Keratinocyte (primary cell): Measurements from ENCODE around the gene CORO1C. TPM values are rescaled to one million over a fixed set of nuclear protein-coding genes. Genes with fewer than 3 reads are reported as not detected.

ENCODE experiments used
- DNase-seq: peaks from one replicate; pipeline ENCODE4 v3.0.0-alpha.2; 2011; ENCODE audit warnings: low read depth, missing footprints, low spot score
- FAIRE-seq: peaks from 2 replicates; lab custom pipeline; 2011; peaks lifted over from hg19 to GRCh38; lab: Jason Lieb, UNC
- H2AFZ ChIP-seq: 2 replicates; pipeline ENCODE4 v1.6.0; 2012; ENCODE audit warnings: low read length, control low read depth, inconsistent platforms; ENCODE audit not compliant: control insufficient read depth
- H3K27ac ChIP-seq: 2 replicates; pipeline ENCODE4 v1.5.1; 2011; ENCODE audit warnings: low read length; ENCODE audit not compliant: control insufficient read depth, insufficient read depth
- H3K27me3 ChIP-seq: 3 replicates; pipeline ENCODE4 v1.6.0; 2011; ENCODE audit warnings: low read length; ENCODE audit not compliant: control insufficient read depth, insufficient read depth; ENCODE audit errors: extremely low read depth
- H3K36me3 ChIP-seq, 2 experiments: 2 replicates in 1 of 2; 3 replicates in 1 of 2; pipeline ENCODE4 v1.5.1; 2011; ENCODE audit warnings: low read length in 2 of 2, mild to moderate bottlenecking in 1 of 2; ENCODE audit not compliant: control insufficient read depth in 2 of 2, insufficient read depth in 2 of 2; ENCODE audit errors: extremely low read depth in 1 of 2
- H3K4me1 ChIP-seq: 3 replicates; pipeline ENCODE4 v1.5.1; 2011; ENCODE audit warnings: low read length; ENCODE audit not compliant: control insufficient read depth, insufficient read depth; ENCODE audit errors: extremely low read depth
- H3K4me2 ChIP-seq: 3 replicates; pipeline ENCODE4 v1.6.0; 2011; ENCODE audit warnings: low read depth, low read length; ENCODE audit not compliant: control insufficient read depth, insufficient read depth; ENCODE audit errors: extremely low read depth
- H3K4me3 ChIP-seq, 3 experiments: fragments of 200-600 bp in 1 of 3; sonication (generic) in 1 of 3; 2 replicates in 2 of 3; 3 replicates in 1 of 3; pipeline ENCODE4 v1.5.1; 2011 to 2016; ENCODE audit warnings: low read length in 3 of 3, mild to moderate bottlenecking in 3 of 3, control low read depth in 2 of 3, inconsistent platforms in 1 of 3, low read depth in 1 of 3, mixed read lengths in 1 of 3, mixed run types in 1 of 3, moderate library complexity in 1 of 3; ENCODE audit not compliant: control insufficient read depth in 2 of 3, insufficient read depth in 2 of 3; ENCODE audit errors: extremely low read depth in 1 of 3
- H3K79me2 ChIP-seq: 2 replicates; pipeline ENCODE4 v1.6.0; 2012; ENCODE audit warnings: low read length; ENCODE audit not compliant: control insufficient read depth, insufficient read depth
- H3K9ac ChIP-seq: 3 replicates; pipeline ENCODE4 v1.6.0; 2011; ENCODE audit warnings: low read length; ENCODE audit not compliant: control insufficient read depth, insufficient read depth; ENCODE audit errors: extremely low read depth
- H3K9me1 ChIP-seq: 3 replicates; pipeline ENCODE4 v1.6.0; 2011; ENCODE audit warnings: low read length; ENCODE audit not compliant: control insufficient read depth, insufficient read depth; ENCODE audit errors: extremely low read depth
- H3K9me3 ChIP-seq: 2 replicates; pipeline ENCODE4 v1.5.1; 2012; ENCODE audit warnings: low read depth, low read length; ENCODE audit not compliant: control insufficient read depth
- H4K20me1 ChIP-seq: 3 replicates; pipeline ENCODE4 v1.6.0; 2011; ENCODE audit warnings: low read length; ENCODE audit not compliant: control insufficient read depth, insufficient read depth; ENCODE audit errors: extremely low read depth
- CTCF ChIP-seq, 3 experiments: IDR thresholded peaks in 1 of 3; conservative IDR thresholded peaks in 1 of 3; optimal IDR thresholded peaks in 1 of 3; 2 replicates in 2 of 3; 3 replicates in 1 of 3; pipeline versions ENCODE3 to v1.5.1; 2011; ENCODE audit warnings: low read length in 3 of 3, mild to moderate bottlenecking in 3 of 3, moderate library complexity in 2 of 3, control low read depth in 1 of 3, inconsistent platforms in 1 of 3; ENCODE audit not compliant: insufficient read depth in 2 of 3; ENCODE audit errors: extremely low read depth in 1 of 3
- EZH2 ChIP-seq: IDR thresholded peaks from one replicate; pipeline ENCODE4 v1.6.1; 2012; ENCODE audit warnings: inconsistent platforms, mild to moderate bottlenecking, low read length, moderate library complexity
- dilution Hi-C: fragments of 300-500 bp; cut with MboI; formaldehyde crosslinking; loops from one replicate; pipeline ENCODE4 v1.7.0; 2020; ENCODE audit warnings: low sequenced_read_pairs; ENCODE audit not compliant: extremely low pct_ligation_motif_present
- polyA plus RNA-seq, 5 experiments: library from polyadenylated mRNA; depleted of rRNA in 3 of 5; stranded (reverse) in 3 of 5; stranded (forward) in 1 of 5; unstranded in 1 of 5; fragments of >200 nt; gene quantifications; 1 replicate in 1 of 5; 2 replicates in 3 of 5; 3 replicates in 1 of 5; pipeline versions ENCODE4 v1.2.1 to v1.2.3, GENCODE V29; 2011 to 2012; ENCODE audit warnings: missing spikeins in 2 of 5, low read depth in 1 of 5, low replicate concordance in 1 of 5

The CORO1C gene
- polyA plus RNA-seq, 1 donor (not counting 4 experiments of a cell fraction or from before 2014, with no cell fraction given), result 283 TPM

- dilution Hi-C loops, result no loop called here
- Histone ChIP-seq H3K9me3 (no peaks in the 10 kb centered on the region), H3K9ac (no peak overlapping the region), H3K27me3 (no peaks in the 10 kb centered on the region), H3K9me1 (peaks cover 2% of the 10 kb centered on the region), H2AFZ (no peak overlapping the region), H3K36me3 (peaks cover 31 to 47% of the 10 kb centered on the region in 2 experiments), H3K4me1 (peaks cover 15% of the 10 kb centered on the region), H3K4me3 (no peak overlapping the region), H3K4me2 (no peak overlapping the region), H3K79me2 (no peaks in the 10 kb centered on the region), H4K20me1 (peaks cover 4% of the 10 kb centered on the region), H3K27ac (no peak overlapping the region)
- no peak for FAIRE-seq
- no peak for TF ChIP-seq CTCF (optimal IDR thresholded peaks at IDR 0.05 in 1 of 3, IDR thresholded peaks at IDR 0.05 in 1 of 3, conservative IDR thresholded peaks at IDR 0.05 in 1 of 3; ENCODE audit: extremely low read depth in 1 of 3, insufficient read depth in 2 of 3, low read length in 3 of 3)
- no peak for TF ChIP-seq EZH2
- no peak for DNase-seq
Measured at GRCh38 chr12:108643941-108644810, 87.1 kb downstream of the CORO1C start.

GRCh38 chr12:108642899-108643654 is 88.2 kb downstream of the CORO1C start:
- Histone ChIP-seq H3K9me3 (no peaks in the 10 kb centered on the region), H3K4me1 (peaks cover 15% of the 10 kb centered on the region), H3K27ac (no peak overlapping the region), H3K27me3 (no peaks in the 10 kb centered on the region), H4K20me1 (peaks cover 4% of the 10 kb centered on the region), H3K4me3 (no peak overlapping the region), H3K79me2 (no peaks in the 10 kb centered on the region), H3K9ac (no peak overlapping the region), H3K4me2 (no peak overlapping the region), H2AFZ (no peak overlapping the region), H3K9me1 (peaks cover 2% of the 10 kb centered on the region), H3K36me3 (peaks cover 25 to 39% of the 10 kb centered on the region in 2 experiments)
- dilution Hi-C loops, result no loop called here
- TF ChIP-seq EZH2 (no peak), CTCF (optimal IDR thresholded peaks at IDR 0.05 in 1 of 3, IDR thresholded peaks at IDR 0.05 in 1 of 3, conservative IDR thresholded peaks at IDR 0.05 in 1 of 3; ENCODE audit: extremely low read depth in 1 of 3, insufficient read depth in 2 of 3, low read length in 3 of 3) (no peak)
- DNase-seq, result no peak
- no peak for FAIRE-seq
